Measurements from ENCODE around the gene CNTNAP2.
"Not testable (repeated sequence)": the region's sequence is repeated elsewhere in the genome, so short reads cannot be mapped to it uniquely, and the experiment has no call there.

GRCh38 chr7:148078111-148078510, 1961.5 kb downstream of the CNTNAP2 start:
- TF ChIP-seq, protein P1, sequence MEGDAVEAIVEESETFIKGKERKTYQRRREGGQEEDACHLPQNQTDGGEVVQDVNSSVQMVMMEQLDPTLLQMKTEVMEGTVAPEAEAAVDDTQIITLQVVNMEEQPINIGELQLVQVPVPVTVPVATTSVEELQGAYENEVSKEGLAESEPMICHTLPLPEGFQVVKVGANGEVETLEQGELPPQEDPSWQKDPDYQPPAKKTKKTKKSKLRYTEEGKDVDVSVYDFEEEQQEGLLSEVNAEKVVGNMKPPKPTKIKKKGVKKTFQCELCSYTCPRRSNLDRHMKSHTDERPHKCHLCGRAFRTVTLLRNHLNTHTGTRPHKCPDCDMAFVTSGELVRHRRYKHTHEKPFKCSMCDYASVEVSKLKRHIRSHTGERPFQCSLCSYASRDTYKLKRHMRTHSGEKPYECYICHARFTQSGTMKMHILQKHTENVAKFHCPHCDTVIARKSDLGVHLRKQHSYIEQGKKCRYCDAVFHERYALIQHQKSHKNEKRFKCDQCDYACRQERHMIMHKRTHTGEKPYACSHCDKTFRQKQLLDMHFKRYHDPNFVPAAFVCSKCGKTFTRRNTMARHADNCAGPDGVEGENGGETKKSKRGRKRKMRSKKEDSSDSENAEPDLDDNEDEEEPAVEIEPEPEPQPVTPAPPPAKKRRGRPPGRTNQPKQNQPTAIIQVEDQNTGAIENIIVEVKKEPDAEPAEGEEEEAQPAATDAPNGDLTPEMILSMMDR (IDR thresholded peaks at IDR 0.05; ENCODE audit: control extremely low read depth in 1 of 3, insufficient read depth in 1 of 3, low read depth in 1 of 3, low read length in 3 of 3) = not testable (repeated sequence)
- not testable (repeated sequence) for TF ChIP-seq SP4 (IDR thresholded peaks at IDR 0.05; ENCODE audit: low read length); CREB1 (IDR thresholded peaks at IDR 0.05); CEBPB (IDR thresholded peaks at IDR 0.05; ENCODE audit: low read depth, low read length); RXRA (IDR thresholded peaks at IDR 0.05; ENCODE audit: insufficient read depth, low read depth, low read length); POLR2AphosphoS5 (IDR thresholded peaks at IDR 0.05; ENCODE audit: low read depth, low read length)
